Measurements from ENCODE around the gene KIAA0232.

GRCh38 chr4:6852582-6852981, 70.1 kb downstream of the KIAA0232 start:
- TF ChIP-seq CTCF (IDR thresholded peaks at IDR 0.05 in 8 of 11, conservative IDR thresholded peaks at IDR 0.05 in 3 of 11) (no peak), POLR2AphosphoS5 (IDR thresholded peaks at IDR 0.05) (no peak)
